SK-N-SH treated with all-trans-retinoic acid at 6 μM for 48 hours (cell line): ENCODE data around the gene GABPB2.

ENCODE experiments used
- BACH2 ChIP-seq: fragments of 250-450 bp; sonication (Bioruptor Pico); IDR thresholded peaks from 2 replicates; pipeline ENCODE4 v1.9.0; 2021; ENCODE audit warnings: mild to moderate bottlenecking, borderline replicate concordance
- CREB5 ChIP-seq: fragments of 250-450 bp; sonication (Bioruptor Pico); IDR thresholded peaks from 2 replicates; pipeline ENCODE4 v1.5.1; 2020; ENCODE audit warnings: low read depth, mild to moderate bottlenecking, moderate library complexity
- ESRRG ChIP-seq: fragments of 250-450 bp; sonication (Bioruptor Pico); IDR thresholded peaks from 2 replicates; pipeline ENCODE4 v1.6.1; 2021; ENCODE audit warnings: mild to moderate bottlenecking
- ISL1 ChIP-seq: fragments of 250-450 bp; sonication (Bioruptor Pico); IDR thresholded peaks from 2 replicates; pipeline ENCODE4 v2.1.2; 2022; ENCODE audit warnings: mild to moderate bottlenecking, moderate library complexity
- OSR1 ChIP-seq: fragments of 250-450 bp; sonication (Bioruptor Pico); IDR thresholded peaks from 2 replicates; pipeline ENCODE4 v1.8.0; 2022; ENCODE audit warnings: moderate library complexity, mild to moderate bottlenecking, inconsistent platforms
- RARB ChIP-seq: fragments of 250-450 bp; sonication (Bioruptor Pico); IDR thresholded peaks from 2 replicates; pipeline ENCODE4 v1.8.0; 2021; ENCODE audit warnings: mild to moderate bottlenecking, moderate library complexity
- TOX ChIP-seq: fragments of 250-450 bp; sonication (Bioruptor Pico); IDR thresholded peaks from 2 replicates; pipeline ENCODE4 v1.8.0; 2021; ENCODE audit warnings: mild to moderate bottlenecking, moderate library complexity, borderline replicate concordance
- ZFP3 ChIP-seq: fragments of 250-450 bp; sonication (Bioruptor Pico); IDR thresholded peaks from 2 replicates; pipeline ENCODE4 v1.5.0; 2020; ENCODE audit warnings: mild to moderate bottlenecking, moderate library complexity

- no peak for TF ChIP-seq TOX (CRISPR knock-in tag)
- no peak for TF ChIP-seq BACH2 (CRISPR knock-in tag)
- no peak for TF ChIP-seq CREB5
- no peak for TF ChIP-seq ZFP3 (CRISPR knock-in tag)
- TF ChIP-seq OSR1 (CRISPR knock-in tag), result no peak
- no peak for TF ChIP-seq ISL1
- TF ChIP-seq RARB (CRISPR knock-in tag), result no peak
- no peak for TF ChIP-seq ESRRG (CRISPR knock-in tag)
Observed at GRCh38 chr1:151146412-151147131, 76.0 kb downstream of the GABPB2 start, which contains the start of gene SEMA6C.
